ENCODE data around the gene AREL1. TPM values are rescaled to one million over a fixed set of nuclear protein-coding genes. Genes with fewer than 3 reads are reported as not detected.

Gene AREL1
- total RNA-seq, 1 experiment from 2014 or later, result 98.4 TPM

DNA sequence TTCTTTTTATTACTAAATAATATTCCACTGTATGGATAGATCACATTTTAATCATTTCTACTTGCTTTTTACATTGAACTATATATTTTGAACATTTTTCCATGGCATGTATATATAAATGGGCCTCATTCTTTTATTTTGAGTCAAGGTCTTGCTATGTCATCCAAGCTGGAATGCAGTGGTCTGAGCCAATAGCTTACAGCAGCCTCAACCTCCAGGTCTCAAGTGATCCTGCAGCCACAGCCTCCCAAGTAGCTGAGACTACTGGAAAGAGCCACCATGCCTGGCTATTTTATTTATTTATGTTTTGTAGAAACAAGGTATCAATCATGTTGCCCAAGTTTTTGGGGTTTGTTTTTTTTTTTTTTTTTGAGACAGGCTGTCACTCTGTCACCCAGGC, 7.6 kb upstream of the AREL1 start:
- H3K36me3 ChIP-seq (ENCODE audit: low read depth), result peaks cover 58% of the 10 kb centered on the region
- no TSS peak for BruUV-seq (replicated peaks)
- ChIA-PET CTCF (interaction anchor here (0.7 kb wide), 1 partner anchor 189 kb away, joined by 6 read pairs; no protein-coding TSS in a partner anchor), POLR2A (ENCODE audit: unreplicated experiment) (no interaction called here)
- H3K4me3 ChIP-seq, result no peak overlapping the region
- H3K9me3 ChIP-seq (ENCODE audit: insufficient read depth, low read depth), result no peaks in the 10 kb centered on the region
- no peak overlapping the region for H3K4me2 ChIP-seq
- H3K79me2 ChIP-seq (ENCODE audit: low read depth), result no peaks in the 10 kb centered on the region
- no peaks in the 10 kb centered on the region for H3K4me1 ChIP-seq (replicated peaks; ENCODE audit: insufficient read depth)
- no peak overlapping the region for H3K27ac ChIP-seq
- H3K9me2 ChIP-seq (ENCODE audit: insufficient read depth), result no peaks in the 10 kb centered on the region
- no peaks in the 10 kb centered on the region for H4K20me1 ChIP-seq (ENCODE audit: insufficient read depth)
- no peak for DNase-seq
- peaks cover 11% of the 10 kb centered on the region; the same call in 1 of the 2 replicates for H3F3A ChIP-seq (ENCODE audit: insufficient read depth, low read depth)
- intact Hi-C loops (cut with micrococcal nuclease; ENCODE audit: unreplicated experiment), result no loop called here
- no peaks in the 10 kb centered on the region for H3K27me3 ChIP-seq (ENCODE audit: insufficient read depth, low read depth)
- TF ChIP-seq, protein P1, sequence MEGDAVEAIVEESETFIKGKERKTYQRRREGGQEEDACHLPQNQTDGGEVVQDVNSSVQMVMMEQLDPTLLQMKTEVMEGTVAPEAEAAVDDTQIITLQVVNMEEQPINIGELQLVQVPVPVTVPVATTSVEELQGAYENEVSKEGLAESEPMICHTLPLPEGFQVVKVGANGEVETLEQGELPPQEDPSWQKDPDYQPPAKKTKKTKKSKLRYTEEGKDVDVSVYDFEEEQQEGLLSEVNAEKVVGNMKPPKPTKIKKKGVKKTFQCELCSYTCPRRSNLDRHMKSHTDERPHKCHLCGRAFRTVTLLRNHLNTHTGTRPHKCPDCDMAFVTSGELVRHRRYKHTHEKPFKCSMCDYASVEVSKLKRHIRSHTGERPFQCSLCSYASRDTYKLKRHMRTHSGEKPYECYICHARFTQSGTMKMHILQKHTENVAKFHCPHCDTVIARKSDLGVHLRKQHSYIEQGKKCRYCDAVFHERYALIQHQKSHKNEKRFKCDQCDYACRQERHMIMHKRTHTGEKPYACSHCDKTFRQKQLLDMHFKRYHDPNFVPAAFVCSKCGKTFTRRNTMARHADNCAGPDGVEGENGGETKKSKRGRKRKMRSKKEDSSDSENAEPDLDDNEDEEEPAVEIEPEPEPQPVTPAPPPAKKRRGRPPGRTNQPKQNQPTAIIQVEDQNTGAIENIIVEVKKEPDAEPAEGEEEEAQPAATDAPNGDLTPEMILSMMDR (conservative IDR thresholded peaks at IDR 0.05), result no peak
- no peak overlapping the region for H2AFZ ChIP-seq

DNA sequence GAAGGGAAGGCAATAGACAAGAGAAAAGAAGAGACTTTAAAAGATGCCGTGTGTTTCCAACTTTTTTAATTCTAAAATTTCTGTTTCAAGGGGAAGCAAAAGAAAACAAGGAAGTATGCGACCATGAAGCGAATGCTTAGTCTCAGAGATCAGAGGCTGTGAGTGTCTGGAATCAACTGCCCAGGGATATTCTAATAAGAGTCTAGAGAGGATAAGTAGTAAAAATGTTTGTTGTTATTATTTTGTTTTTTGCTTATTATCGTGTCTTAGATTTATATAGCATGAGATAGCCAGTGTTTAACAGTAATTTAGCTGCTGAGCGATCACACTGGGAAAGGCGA, 485 bp upstream of the AREL1 start:
- Histone ChIP-seq H3K27me3 (ENCODE audit: insufficient read depth, low read depth) (no peaks in the 10 kb centered on the region), H2AFZ (peak overlapping the region; percentile 91), H3K36me3 (ENCODE audit: low read depth) (peaks cover 32% of the 10 kb centered on the region), H3K79me2 (ENCODE audit: low read depth) (peaks cover 66% of the 10 kb centered on the region), H3K9me3 (ENCODE audit: insufficient read depth, low read depth) (no peaks in the 10 kb centered on the region; the same call in 1 of the 2 replicates), H3K4me3 (peak overlapping the region; percentile 67), H3F3A (ENCODE audit: insufficient read depth, low read depth) (peaks cover 32% of the 10 kb centered on the region), H3K9me2 (ENCODE audit: insufficient read depth) (no peaks in the 10 kb centered on the region), H4K20me1 (ENCODE audit: insufficient read depth) (peaks cover 22% of the 10 kb centered on the region), H3K4me2 (peak overlapping the region; percentile 89), H3K4me1 (replicated peaks; ENCODE audit: insufficient read depth) (peaks cover 21% of the 10 kb centered on the region), H3K27ac (0 out of 2 replicates have a peak overlapping the region, but pooled peaks have one; percentile 1)
- ChIA-PET CTCF (interaction anchor here (0.7 to 2.7 kb wide), 2 partner anchors 104 to 184 kb away, joined by 3 to 14 read pairs; no protein-coding TSS in a partner anchor), POLR2A (ENCODE audit: unreplicated experiment) (interaction anchor here (0.6 kb wide), 1 partner anchor 410 kb away, joined by 11 read pairs; no protein-coding TSS in a partner anchor)
- TF ChIP-seq, protein P1 (conservative IDR thresholded peaks at IDR 0.05), result no peak
- no peak for TF ChIP-seq EZH2 (IDR thresholded peaks at IDR 0.05; ENCODE audit: low read depth)
- intact Hi-C loops (cut with micrococcal nuclease; ENCODE audit: unreplicated experiment), result loop anchor here (1.0 to 2.0 kb wide), 4 partner anchors 41 to 104 kb away; partner anchors contain the start of gene YLPM1
- DNase-seq, result no peak
- no TSS peak for BruUV-seq (replicated peaks)

DNA sequence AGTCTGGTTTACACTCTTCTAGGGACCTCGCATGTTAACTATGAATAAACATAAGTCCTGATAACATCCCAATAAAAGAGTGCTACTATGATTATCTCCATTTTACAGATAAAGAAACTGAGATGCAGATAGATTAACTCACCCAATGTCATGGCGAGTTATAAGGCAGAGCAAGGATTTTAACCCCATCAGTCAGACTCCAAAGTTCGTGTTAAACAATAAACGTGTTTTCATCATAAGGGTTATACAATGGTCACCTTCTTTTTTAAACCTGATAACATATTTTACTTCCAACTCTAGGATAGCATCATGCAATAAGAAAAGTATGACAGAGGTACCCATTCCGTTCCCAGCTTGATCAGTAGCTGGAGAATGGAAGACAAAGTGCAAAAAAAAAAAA, 1.2 kb downstream of the AREL1 start:
- H3K79me2 ChIP-seq (ENCODE audit: low read depth), result peaks cover 82% of the 10 kb centered on the region
- ChIA-PET CTCF (interaction anchor here (0.7 to 2.7 kb wide), 2 partner anchors 91 to 102 kb away, joined by 4 to 14 read pairs; no protein-coding TSS in a partner anchor), POLR2A (ENCODE audit: unreplicated experiment) (interaction anchor here (0.6 kb wide), 1 partner anchor 93 kb away, joined by 3 read pairs; no protein-coding TSS in a partner anchor)
- H3K36me3 ChIP-seq (ENCODE audit: low read depth), result peaks cover 18% of the 10 kb centered on the region
- H3K27ac ChIP-seq, result no peak overlapping the region
- H3K4me2 ChIP-seq, result peak overlapping the region; percentile 89
- TF ChIP-seq, protein P1 (conservative IDR thresholded peaks at IDR 0.05), result no peak
- TF ChIP-seq EZH2 (IDR thresholded peaks at IDR 0.05; ENCODE audit: low read depth), result no peak
- H3K4me1 ChIP-seq (replicated peaks; ENCODE audit: insufficient read depth), result peaks cover 21% of the 10 kb centered on the region
- peaks cover 32% of the 10 kb centered on the region for H3F3A ChIP-seq (ENCODE audit: insufficient read depth, low read depth)
- DNase-seq, result no peak
- intact Hi-C loops (cut with micrococcal nuclease; ENCODE audit: unreplicated experiment), result loop anchor here (2.0 kb wide), 1 partner anchor 39 kb away; no protein-coding TSS in a partner anchor
- H3K9me3 ChIP-seq (ENCODE audit: insufficient read depth, low read depth), result no peaks in the 10 kb centered on the region; the same call in 1 of the 2 replicates
- H4K20me1 ChIP-seq (ENCODE audit: insufficient read depth), result peaks cover 31% of the 10 kb centered on the region
- peak overlapping the region; percentile 67; the same call in 1 of the 2 replicates for H3K4me3 ChIP-seq
- H3K9me2 ChIP-seq (ENCODE audit: insufficient read depth), result no peaks in the 10 kb centered on the region
- H3K27me3 ChIP-seq (ENCODE audit: insufficient read depth, low read depth), result no peaks in the 10 kb centered on the region
- no TSS peak for BruUV-seq (replicated peaks)
- no peak overlapping the region for H2AFZ ChIP-seq

All from PC-9 (cell line).